HepG2 (cell line): ENCODE measurements around the gene CCDC74B. TPM values are rescaled to one million over a fixed set of nuclear protein-coding genes. Genes with fewer than 3 reads are reported as not detected.
A peak's percentile ranks its signal among the peaks of the same experiment; 100 is the strongest.
"Not testable (repeated sequence)": the region's sequence is repeated elsewhere in the genome, so short reads cannot be mapped to it uniquely, and the experiment has no call there.

Experiments used
- ATAC-seq: fragments of 200-7000 bp; cut with Tn5 transposase; 3 replicates; pipeline ENCODE4 v1.9.1; 2020; ENCODE audit warnings: mild to moderate bottlenecking, moderate library complexity
- BruUV-seq: library from RNA; stranded (reverse); fragments of 400-500 nt; replicated peaks from 2 replicates; lab custom pipeline; 2021; lab: Mats Ljungman, UMichigan
- CTCF ChIA-PET: fragments of 300-600 bp; formaldehyde crosslinking; extraction: SDS; loops from one replicate; lab custom pipeline; 2021; ENCODE audit warnings: low total read pairs, inconsistent platforms, low intra/inter-chr PET ratio; lab: Yijun Ruan, JAX
- POLR2A ChIA-PET: fragments of 350-600 bp; sonication (Branson Sonifier 250); formaldehyde crosslinking; loops from one replicate; lab custom pipeline; 2020; ENCODE audit warnings: antibody characterized with exemption, inconsistent platforms; lab: Yijun Ruan, JAX
- DNase-seq: peaks from one replicate; pipeline ENCODE4 v3.0.0-alpha.2; 2015; ENCODE audit warnings: low spot score
- FAIRE-seq: peaks from 3 replicates; lab custom pipeline; 2011; peaks lifted over from hg19 to GRCh38; lab: Jason Lieb, UNC
- H2AFZ ChIP-seq: one replicate; pipeline ENCODE4 v1.6.1; 2011; ENCODE audit warnings: low read length, inconsistent platforms
- H3K27ac ChIP-seq: fragments of 300-600 bp; 3 replicates; pipeline ENCODE4 v1.8.0; 2011; ENCODE audit warnings: mixed run types, mild to moderate bottlenecking, mixed read lengths, low read length, inconsistent platforms; ENCODE audit not compliant: insufficient read depth; ENCODE audit errors: extremely low read length
- H3K27me3 ChIP-seq, 2 experiments: fragments of 200-600 bp in 1 of 2; 2 replicates in 1 of 2; 3 replicates in 1 of 2; pipeline versions ENCODE4 v1.6.0 to v1.8.0; 2011; ENCODE audit warnings: low read length in 2 of 2, mild to moderate bottlenecking in 2 of 2, moderate library complexity in 2 of 2, inconsistent platforms in 1 of 2; ENCODE audit not compliant: insufficient read depth in 2 of 2, control insufficient read depth in 1 of 2
- H3K36me3 ChIP-seq, 2 experiments: fragments of 200-600 bp in 1 of 2; replicated peaks in 1 of 2; 2 replicates in 1 of 2; 3 replicates in 1 of 2; pipeline versions ENCODE4 v1.5.1 to v1.8.0; 2011; ENCODE audit warnings: low read length in 2 of 2, inconsistent platforms in 1 of 2; ENCODE audit not compliant: insufficient read depth in 2 of 2, control insufficient read depth in 1 of 2
- H3K4me1 ChIP-seq: 2 replicates; pipeline ENCODE4 v1.5.1; 2012; ENCODE audit warnings: low read length, inconsistent platforms; ENCODE audit not compliant: insufficient read depth
- H3K4me2 ChIP-seq: 2 replicates; pipeline ENCODE4 v1.6.0; 2011; ENCODE audit warnings: low read depth, low read length, inconsistent platforms
- H3K4me3 ChIP-seq, 3 experiments: fragments of 200-600 bp in 1 of 3; sonication (generic), shearing (Covaris generic) in 1 of 3; replicated peaks in 1 of 3; 2 replicates each; pipeline ENCODE4 v1.5.1; 2011 to 2016; ENCODE audit warnings: low read length in 3 of 3, inconsistent platforms in 2 of 3, low read depth in 2 of 3, mild to moderate bottlenecking in 2 of 3, control low read depth in 1 of 3, mixed read lengths in 1 of 3; ENCODE audit not compliant: insufficient read depth in 1 of 3
- H3K79me2 ChIP-seq: one replicate; pipeline ENCODE4 v1.6.1; 2011; ENCODE audit warnings: low read length, inconsistent platforms; ENCODE audit not compliant: insufficient read depth
- H3K9ac ChIP-seq: 2 replicates; pipeline ENCODE4 v1.6.0; 2011; ENCODE audit warnings: mild to moderate bottlenecking, low read depth, low read length, inconsistent platforms; ENCODE audit not compliant: insufficient read depth
- H3K9me3 ChIP-seq: 2 replicates; pipeline ENCODE4 v1.5.1; 2012; ENCODE audit warnings: mild to moderate bottlenecking, low read length
- H4K20me1 ChIP-seq: 2 replicates; pipeline ENCODE4 v1.6.0; 2011; ENCODE audit warnings: inconsistent platforms, mild to moderate bottlenecking, low read length, moderate library complexity; ENCODE audit not compliant: insufficient read depth
- AGO2 ChIP-seq: fragments of 200-400 bp; formaldehyde crosslinking; optimal IDR thresholded peaks from 2 replicates; pipeline ENCODE3; 2017; ENCODE audit warnings: mild to moderate bottlenecking, low read depth, low read length, moderate library complexity
- SNAPC4 ChIP-seq: sonication (generic); formaldehyde crosslinking; IDR thresholded peaks from 2 replicates; pipeline ENCODE4 v1.4.0; 2020; ENCODE audit warnings: mild to moderate bottlenecking, missing genetic modification reagents
- WGBS: methylation state at CpG from one replicate; pipeline ENCODE4 v1.1.6; 2017; ENCODE audit warnings: low lambda C conversion rate; 5-methylcytosine and 5-hydroxymethylcytosine counted together
- in situ Hi-C: cut with HindIII; loops from 2 replicates; pipeline ENCODE4 v1.10.0; 2017; ENCODE audit warnings: low pct_unique_long_range_greater_than_20kb; ENCODE audit not compliant: extremely low pct_ligation_motif_present
- intact Hi-C: fragments of 100-400 bp; cut with micrococcal nuclease; formaldehyde crosslinking; loops from one replicate; pipeline ENCODE4 v1.10.0; 2022; ENCODE audit not compliant: unreplicated experiment
- polyA plus RNA-seq, 8 experiments: library from polyadenylated mRNA; depleted of rRNA in 3 of 8; stranded (reverse) in 7 of 8; unstranded in 1 of 8; fragments of >200 nt; fragmentation: Illumina TruSeq in 4 of 8; extraction: Trizol in 4 of 8; gene quantifications; 2 replicates each; pipeline versions ENCODE4 v1.2.1 to v1.2.3, GENCODE V29; 2011 to 2016; ENCODE audit warnings: low read depth in 4 of 8, missing spikeins in 1 of 8, mixed read lengths in 1 of 8; ENCODE audit not compliant: insufficient read depth in 1 of 8
- total RNA-seq, 5 experiments: library from RNA; depleted of rRNA; stranded (reverse); fragments of >200 nt; fragmentation: Illumina TruSeq; extraction: Trizol; gene quantifications; 2 replicates each; pipeline ENCODE4 v1.2.3, GENCODE V29; 2016; ENCODE audit warnings: low read depth in 1 of 5

CCDC74B gene
- total and polyA plus RNA-seq, 2 of the 13 experiments (the other 11 are each of a cell fraction or from before 2014, with no cell fraction given), result 0.07 to 0.11 TPM

DNA sequence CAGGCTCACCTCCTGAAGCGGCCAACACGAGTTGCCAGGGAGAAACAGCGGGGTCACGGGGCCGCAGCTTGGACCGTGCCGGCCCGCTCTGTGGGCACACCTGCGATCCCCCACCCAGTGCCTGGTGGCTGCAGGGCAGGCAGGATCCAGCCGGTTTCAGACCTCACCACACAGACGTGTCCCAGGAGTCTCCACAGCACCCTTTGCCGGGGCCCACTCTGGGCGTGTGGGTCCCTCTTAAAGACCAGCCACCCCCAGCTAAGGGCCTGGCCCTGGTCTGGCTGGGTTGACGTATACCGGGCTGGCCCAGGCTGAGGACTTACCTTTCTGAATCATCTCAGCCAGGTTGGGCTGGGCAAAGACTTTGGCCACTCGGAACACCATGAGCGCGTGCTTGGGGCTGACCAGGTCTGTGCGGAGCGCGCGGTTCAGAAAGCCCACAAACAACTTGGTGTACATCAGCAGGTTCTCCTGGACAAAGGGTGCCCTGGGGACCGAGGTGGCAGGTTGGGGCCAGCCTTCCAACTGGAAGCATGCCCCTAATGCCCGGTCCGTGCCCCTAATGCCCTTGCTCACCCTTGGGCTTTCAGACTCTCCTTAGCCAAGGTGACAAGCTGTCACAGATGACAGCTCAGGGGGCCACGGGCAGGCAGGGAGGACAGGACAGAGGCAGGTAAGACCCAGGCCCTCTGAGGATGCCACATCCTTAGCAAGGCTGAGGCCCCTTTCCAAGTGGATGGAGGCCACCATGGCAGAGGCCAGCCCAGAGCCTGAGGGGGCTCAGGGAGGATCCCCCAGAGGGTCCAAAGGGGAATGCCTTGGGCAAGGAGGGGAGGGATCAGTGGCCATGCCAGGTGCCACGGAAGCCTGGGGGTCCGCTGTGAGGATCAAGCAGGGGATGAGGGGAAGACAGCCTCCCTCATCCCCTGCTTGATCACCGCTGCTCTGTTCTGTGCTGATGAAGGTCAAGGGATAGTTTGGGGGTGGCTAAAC lies 10.2 kb upstream of the CCDC74B start (continued):
- TF ChIP-seq SNAPC4 (no peak), AGO2 (peak; percentile 28)

DNA sequence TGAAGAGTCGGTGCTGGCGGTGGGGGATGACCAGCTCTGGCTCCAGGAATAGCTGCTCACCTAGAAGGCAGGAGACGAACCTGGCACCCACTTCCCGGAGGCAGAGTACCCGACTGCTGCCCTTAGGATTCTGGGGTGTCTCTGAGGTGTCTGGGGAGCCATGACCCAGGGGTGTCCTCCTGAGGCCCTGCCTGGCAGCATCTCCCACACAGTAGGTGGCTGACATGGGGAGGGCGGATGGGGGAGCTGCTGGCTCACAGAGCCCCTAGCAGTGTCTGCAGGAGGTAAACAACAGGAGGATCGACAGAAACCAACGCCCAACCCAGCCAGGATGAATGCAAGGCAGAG lies 9.5 kb upstream of the CCDC74B start:
- ATAC-seq, H3K9me3 ChIP-seq, POLR2A ChIA-PET, H2AFZ ChIP-seq, H3K27me3 ChIP-seq, H3K9ac ChIP-seq, BruUV-seq, H4K20me1 ChIP-seq, H3K79me2 ChIP-seq, H3K4me2 ChIP-seq, H3K4me1 ChIP-seq, H3K27ac ChIP-seq, H3K4me3 ChIP-seq, FAIRE-seq, intact Hi-C loops, DNase-seq, CTCF ChIA-PET: not testable (repeated sequence)
- WGBS, result 93% methylated on average over 8 of the region's 8 CpGs
- in situ Hi-C loops, result loop anchor here (10.0 kb wide), 1 partner anchor 180 kb away; no protein-coding TSS in a partner anchor
- H3K36me3 ChIP-seq, result peaks cover 12 to 41% of the 10 kb centered on the region in 2 experiments; a peak in 4 of 5 replicates

- H3K4me2 ChIP-seq, FAIRE-seq, ATAC-seq, H2AFZ ChIP-seq, DNase-seq, H3K27me3 ChIP-seq, H3K9ac ChIP-seq, H3K9me3 ChIP-seq, H4K20me1 ChIP-seq, BruUV-seq, H3K27ac ChIP-seq, H3K79me2 ChIP-seq, H3K4me3 ChIP-seq, intact Hi-C loops, POLR2A ChIA-PET, CTCF ChIA-PET, H3K4me1 ChIP-seq: not testable (repeated sequence)
- in situ Hi-C loops, result loop anchor here (10.0 kb wide), 1 partner anchor 181 kb away; no protein-coding TSS in a partner anchor
- 96% methylated on average over 16 of the region's 23 CpGs for WGBS
- H3K36me3 ChIP-seq, result peaks cover 12 to 38% of the 10 kb centered on the region in 2 experiments; a peak in 4 of 5 replicates
Measured at GRCh38 chr2:130153721-130154422, 9.0 kb upstream of the CCDC74B start.
